ENCODE results near the gene ARHGAP24. TPM values are rescaled to one million over a fixed set of nuclear protein-coding genes. Genes with fewer than 3 reads are reported as not detected.

The ARHGAP24 gene
- total RNA-seq, 1 donor, result 52.5 TPM

DNA sequence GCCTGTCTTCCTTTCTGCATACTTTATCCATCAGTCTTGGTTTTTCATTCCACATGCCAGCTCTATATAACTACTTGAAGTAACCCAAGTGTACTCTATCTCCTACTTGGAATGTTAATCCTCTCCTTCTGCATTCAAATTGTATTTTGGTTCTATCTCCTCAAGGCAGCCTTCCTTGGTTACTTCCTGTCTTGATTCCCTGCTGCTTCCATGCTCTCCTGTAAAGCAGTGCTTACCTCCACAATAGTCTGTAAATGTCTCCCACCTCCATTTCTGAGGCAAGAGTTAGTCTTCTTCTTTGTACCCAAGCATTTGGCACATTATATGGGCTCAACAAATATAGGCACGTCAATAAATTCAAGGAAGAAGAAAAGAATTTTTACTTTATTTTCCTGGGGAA is 298.4 kb downstream of the ARHGAP24 start:
- Histone ChIP-seq H3K4me3 (ENCODE audit: insufficient read depth, low read length) (no peak overlapping the region), H3K27me3 (ENCODE audit: insufficient read depth, low read length) (no peaks in the 10 kb centered on the region), H3K4me1 (ENCODE audit: insufficient read depth, low read length) (peaks cover 10% of the 10 kb centered on the region), H3K27ac (ENCODE audit: low read depth, low read length) (no peak overlapping the region), H3K9me3 (ENCODE audit: low read depth, low read length) (no peaks in the 10 kb centered on the region), H3K79me2 (ENCODE audit: insufficient read depth, low read length) (no peaks in the 10 kb centered on the region), H4K20me1 (ENCODE audit: insufficient read depth, low read length) (no peaks in the 10 kb centered on the region), H3K4me2 (ENCODE audit: insufficient read depth, low read length) (no peak overlapping the region), H2AFZ (ENCODE audit: low read length) (no peak overlapping the region), H3K36me3 (ENCODE audit: insufficient read depth, low read length) (no peaks in the 10 kb centered on the region)
- TF ChIP-seq CTCF (IDR thresholded peaks at IDR 0.05; ENCODE audit: extremely low read depth, low read depth, low read length), result no peak
- no peak for DNase-seq (ENCODE audit: insufficient read length, low spot score, missing footprints)

DNA sequence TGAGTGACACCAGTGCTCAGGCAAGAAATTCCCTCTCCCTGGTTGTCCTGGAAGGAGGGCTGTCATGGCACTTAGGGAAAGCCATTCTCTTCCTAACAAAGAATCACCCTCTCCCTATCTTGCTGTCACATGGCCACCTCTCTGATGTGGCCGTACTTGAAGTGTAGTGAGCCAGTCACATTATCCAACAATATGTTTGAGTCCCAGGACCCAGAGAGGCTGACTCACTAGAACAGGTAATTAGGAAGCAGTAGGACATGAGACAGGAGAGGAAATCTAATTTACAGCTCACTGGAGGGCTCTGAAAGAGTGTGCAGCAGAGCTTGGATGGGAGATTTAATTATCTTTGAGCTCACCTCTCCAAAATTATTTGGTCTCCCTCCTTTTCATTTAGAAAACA is 299.1 kb downstream of the ARHGAP24 start:
- H3K36me3 ChIP-seq (ENCODE audit: insufficient read depth, low read length), result no peaks in the 10 kb centered on the region
- H3K4me3 ChIP-seq (ENCODE audit: insufficient read depth, low read length), result no peak overlapping the region
- no peaks in the 10 kb centered on the region for H4K20me1 ChIP-seq (ENCODE audit: insufficient read depth, low read length)
- no peaks in the 10 kb centered on the region for H3K9me3 ChIP-seq (ENCODE audit: low read depth, low read length)
- no peak for TF ChIP-seq CTCF (IDR thresholded peaks at IDR 0.05; ENCODE audit: extremely low read depth, low read depth, low read length)
- H3K4me1 ChIP-seq (ENCODE audit: insufficient read depth, low read length), result peaks cover 11% of the 10 kb centered on the region
- H2AFZ ChIP-seq (ENCODE audit: low read length), result no peak overlapping the region
- no peak for DNase-seq (ENCODE audit: insufficient read length, low spot score, missing footprints)
- H3K79me2 ChIP-seq (ENCODE audit: insufficient read depth, low read length), result peaks cover under 1% of the 10 kb centered on the region
- no peak overlapping the region for H3K27ac ChIP-seq (ENCODE audit: low read depth, low read length)
- H3K27me3 ChIP-seq (ENCODE audit: insufficient read depth, low read length), result no peaks in the 10 kb centered on the region
- no peak overlapping the region for H3K4me2 ChIP-seq (ENCODE audit: insufficient read depth, low read length)

- Histone ChIP-seq H3K27ac (ENCODE audit: low read depth, low read length) (no peak overlapping the region), H3K4me1 (ENCODE audit: insufficient read depth, low read length) (peaks cover 11% of the 10 kb centered on the region), H3K79me2 (ENCODE audit: insufficient read depth, low read length) (peaks cover 4% of the 10 kb centered on the region), H3K4me3 (ENCODE audit: insufficient read depth, low read length) (no peak overlapping the region), H2AFZ (ENCODE audit: low read length) (no peak overlapping the region), H3K36me3 (ENCODE audit: insufficient read depth, low read length) (no peaks in the 10 kb centered on the region), H3K9me3 (ENCODE audit: low read depth, low read length) (no peaks in the 10 kb centered on the region), H4K20me1 (ENCODE audit: insufficient read depth, low read length) (no peaks in the 10 kb centered on the region), H3K27me3 (ENCODE audit: insufficient read depth, low read length) (no peaks in the 10 kb centered on the region), H3K4me2 (ENCODE audit: insufficient read depth, low read length) (no peak overlapping the region)
- DNase-seq (ENCODE audit: insufficient read length, low spot score, missing footprints), result no peak
- no peak for TF ChIP-seq CTCF (IDR thresholded peaks at IDR 0.05; ENCODE audit: extremely low read depth, low read depth, low read length)
These were observed 299.5 kb downstream of the ARHGAP24 start for GRCh38 chr4:85774489-85774888.

- Histone ChIP-seq H4K20me1 (ENCODE audit: insufficient read depth, low read length) (no peaks in the 10 kb centered on the region), H3K4me3 (ENCODE audit: insufficient read depth, low read length) (no peak overlapping the region), H3K27me3 (ENCODE audit: insufficient read depth, low read length) (no peaks in the 10 kb centered on the region), H3K4me2 (ENCODE audit: insufficient read depth, low read length) (peak overlapping the region; percentile 30), H3K27ac (ENCODE audit: low read depth, low read length) (peak overlapping the region; percentile 21), H3K4me1 (ENCODE audit: insufficient read depth, low read length) (peaks cover 19% of the 10 kb centered on the region), H3K79me2 (ENCODE audit: insufficient read depth, low read length) (peaks cover 17% of the 10 kb centered on the region), H3K9me3 (ENCODE audit: low read depth, low read length) (no peaks in the 10 kb centered on the region), H3K36me3 (ENCODE audit: insufficient read depth, low read length) (no peaks in the 10 kb centered on the region), H2AFZ (ENCODE audit: low read length) (peak overlapping the region; percentile 20)
- DNase-seq (ENCODE audit: insufficient read length, low spot score, missing footprints), result no peak
- no peak for TF ChIP-seq CTCF (IDR thresholded peaks at IDR 0.05; ENCODE audit: extremely low read depth, low read depth, low read length)
These were observed 301.1 kb downstream of the ARHGAP24 start for GRCh38 chr4:85776096-85776495.
